HepG2 (cell line): ENCODE results near the gene RILP. TPM values are rescaled to one million over a fixed set of nuclear protein-coding genes. Genes with fewer than 3 reads are reported as not detected.

Experiments
- AGO2 ChIP-seq: fragments of 200-400 bp; formaldehyde crosslinking; optimal IDR thresholded peaks from 2 replicates; pipeline ENCODE3; 2017; ENCODE audit warnings: mild to moderate bottlenecking, low read depth, low read length, moderate library complexity
- CEBPB ChIP-seq: IDR thresholded peaks from 2 replicates; pipeline ENCODE4 v1.6.1; 2011; ENCODE audit warnings: low read depth, low read length, improper control_type of control experiment, borderline replicate concordance
- FOXP4 ChIP-seq: sonication (generic); formaldehyde crosslinking; IDR thresholded peaks from 2 replicates; pipeline ENCODE4 v1.4.0; 2020; ENCODE audit warnings: missing genetic modification reagents
- HINFP ChIP-seq: sonication (generic); formaldehyde crosslinking; IDR thresholded peaks from 2 replicates; pipeline ENCODE4 v1.4.0; 2020; ENCODE audit warnings: low read depth, mild to moderate bottlenecking, missing genetic modification reagents
- PPARG ChIP-seq: conservative IDR thresholded peaks from 2 replicates; pipeline ENCODE4 v1.6.1; 2016; ENCODE audit warnings: missing biosample characterization, missing genetic modification reagents
- RNF2 ChIP-seq: fragments of 450-650 bp; conservative IDR thresholded peaks from 2 replicates; pipeline ENCODE4 v1.6.1; 2016; ENCODE audit warnings: low read depth
- ZNF180 ChIP-seq: sonication (generic); formaldehyde crosslinking; IDR thresholded peaks from 2 replicates; pipeline ENCODE4 v1.4.0; 2020; ENCODE audit warnings: low read depth, missing genetic modification reagents, borderline replicate concordance
- ZNF20 ChIP-seq: sonication (generic); formaldehyde crosslinking; IDR thresholded peaks from 2 replicates; pipeline ENCODE4 v1.4.0; 2020; ENCODE audit warnings: mild to moderate bottlenecking, moderate library complexity, missing genetic modification reagents
- ZNF276 ChIP-seq: sonication (generic); formaldehyde crosslinking; IDR thresholded peaks from 2 replicates; pipeline ENCODE4 v1.4.0; 2020; ENCODE audit warnings: mild to moderate bottlenecking, low read depth, missing genetic modification reagents
- ZNF281 ChIP-seq: sonication (generic); formaldehyde crosslinking; IDR thresholded peaks from 2 replicates; pipeline ENCODE4 v1.4.0; 2020; ENCODE audit warnings: missing genetic modification reagents, borderline replicate concordance
- ZNF512B ChIP-seq: sonication (generic); formaldehyde crosslinking; IDR thresholded peaks from 2 replicates; pipeline ENCODE4 v1.5.1; 2020; ENCODE audit warnings: missing genetic modification reagents, mild to moderate bottlenecking, borderline replicate concordance
- ZNF577 ChIP-seq: sonication (generic); formaldehyde crosslinking; IDR thresholded peaks from 2 replicates; pipeline ENCODE4 v1.4.0; 2020; ENCODE audit warnings: mild to moderate bottlenecking, low read depth, missing genetic modification reagents, borderline replicate concordance
- ZNF780A ChIP-seq: sonication (generic); formaldehyde crosslinking; IDR thresholded peaks from 2 replicates; pipeline ENCODE4 v1.8.0; 2022; ENCODE audit warnings: mild to moderate bottlenecking, missing genetic modification reagents, moderate library complexity
- ZNF788 ChIP-seq: sonication (generic); formaldehyde crosslinking; IDR thresholded peaks from 2 replicates; pipeline ENCODE4 v1.5.0; 2020; ENCODE audit warnings: mild to moderate bottlenecking, missing genetic modification reagents, borderline replicate concordance
- polyA plus RNA-seq, 8 experiments: library from polyadenylated mRNA; depleted of rRNA in 3 of 8; stranded (reverse) in 7 of 8; unstranded in 1 of 8; fragments of >200 nt; fragmentation: Illumina TruSeq in 4 of 8; extraction: Trizol in 4 of 8; gene quantifications; 2 replicates each; pipeline versions ENCODE4 v1.2.1 to v1.2.3, GENCODE V29; 2011 to 2016; ENCODE audit warnings: low read depth in 4 of 8, missing spikeins in 1 of 8, mixed read lengths in 1 of 8; ENCODE audit not compliant: insufficient read depth in 1 of 8
- total RNA-seq, 5 experiments: library from RNA; depleted of rRNA; stranded (reverse); fragments of >200 nt; fragmentation: Illumina TruSeq; extraction: Trizol; gene quantifications; 2 replicates each; pipeline ENCODE4 v1.2.3, GENCODE V29; 2016; ENCODE audit warnings: low read depth in 1 of 5

RILP gene
- total and polyA plus RNA-seq, 2 of the 13 experiments (the other 11 are each of a cell fraction or from before 2014, with no cell fraction given) = 6.6 to 8.1 TPM

- TF ChIP-seq FOXP4 (CRISPR knock-in tag) (no peak), ZNF577 (CRISPR knock-in tag) (no peak), ZNF512B (CRISPR knock-in tag) (no peak), RNF2 (no peak), AGO2 (peak; percentile 50), ZNF20 (CRISPR knock-in tag) (no peak), ZNF180 (CRISPR knock-in tag) (no peak), CEBPB (no peak), PPARG (CRISPR knock-in tag) (no peak), ZNF276 (CRISPR knock-in tag) (no peak), ZNF780A (CRISPR knock-in tag) (no peak), HINFP (CRISPR knock-in tag) (no peak), ZNF281 (CRISPR knock-in tag) (no peak), ZNF788 (CRISPR knock-in tag) (no peak)
These were observed 23.5 kb upstream of the RILP start (continued) for GRCh38 chr17:1673041-1673785.
